Measurements from ENCODE around the gene POFUT1. TPM values are rescaled to one million over a fixed set of nuclear protein-coding genes. Genes with fewer than 3 reads are reported as not detected.
A peak's percentile ranks its signal among the peaks of the same experiment; 100 is the strongest.

The POFUT1 gene
- total and polyA plus RNA-seq, 9 of the 15 experiments (the other 6 are each of a cell fraction or from before 2014, with no cell fraction given), result 3.5 to 44.7 (median 23.5) TPM

GRCh38 chr20:32285621-32286371, 78.1 kb downstream of the POFUT1 start (continued):
- TF ChIP-seq ZNF407 (IDR thresholded peaks at IDR 0.05; ENCODE audit: low read depth), result no peak
- TF ChIP-seq CC2D1A (IDR thresholded peaks at IDR 0.05), result peak; percentile 66; the same call in 1 of the 2 replicates
- peak; percentile 89 for TF ChIP-seq MTA3 (IDR thresholded peaks at IDR 0.05; ENCODE audit: borderline replicate concordance)
- TF ChIP-seq ZMIZ1 (IDR thresholded peaks at IDR 0.05; ENCODE audit: low read depth in 2 of 2, low read length in 2 of 2), result peak in 1 of 2 experiments; percentile 90; a peak in 2 of 4 replicates
- peak; percentile 69 for TF ChIP-seq ADNP (tag; IDR thresholded peaks at IDR 0.05)
- peak; percentile 98 for TF ChIP-seq TEAD4 (IDR thresholded peaks at IDR 0.05; ENCODE audit: low read length)
- no peak for TF ChIP-seq TEAD4 (CRISPR knock-in tag; IDR thresholded peaks at IDR 0.05; ENCODE audit: borderline replicate concordance)
- TF ChIP-seq SIRT6 (IDR thresholded peaks at IDR 0.05; ENCODE audit: low read depth, low read length), result no peak
- no peak for TF ChIP-seq POLR2B (IDR thresholded peaks at IDR 0.05; ENCODE audit: low read depth, partially characterized antibody)
- TF ChIP-seq CREB1 (IDR thresholded peaks at IDR 0.05), result peak; percentile 29; the same call in 1 of the 2 replicates
- TF ChIP-seq CREB1 (CRISPR knock-in tag; IDR thresholded peaks at IDR 0.05), result no peak
- TF ChIP-seq ZFP36 (IDR thresholded peaks at IDR 0.05; ENCODE audit: low read depth, low read length, partially characterized antibody), result peak; percentile 90

Measured in K562 (cell line).